GM21619 (cell line): ENCODE measurements around the gene PRKG1.

ENCODE experiments used
- ATAC-seq: cut with Tn5 transposase; IDR thresholded peaks from one replicate; pipeline ENCODE4 v1.9.1; 2021; ENCODE audit not compliant: unreplicated experiment

Gene PRKG1

GRCh38 chr10:51843966-51844365 is 769.7 kb downstream of the PRKG1 start:
- no peak for ATAC-seq

GRCh38 chr10:51846856-51847506 is 772.7 kb downstream of the PRKG1 start:
- ATAC-seq = peak; percentile 83

- ATAC-seq = no peak
Observed at GRCh38 chr10:51852297-51852696, 778.0 kb downstream of the PRKG1 start.

- ATAC-seq = no peak
Observed at GRCh38 chr10:51857305-51857704, 783.0 kb downstream of the PRKG1 start.

GRCh38 chr10:51860257-51860656 is 786.0 kb downstream of the PRKG1 start:
- peak; percentile 78 for ATAC-seq

GRCh38 chr10:51861051-51861450 is 786.8 kb downstream of the PRKG1 start:
- no peak for ATAC-seq

GRCh38 chr10:51861731-51862130 is 787.4 kb downstream of the PRKG1 start:
- ATAC-seq = no peak

GRCh38 chr10:51862149-51862548 is 787.9 kb downstream of the PRKG1 start:
- ATAC-seq = no peak

GRCh38 chr10:51867956-51868355 is 793.7 kb downstream of the PRKG1 start:
- no peak for ATAC-seq

GRCh38 chr10:51874131-51874530 is 799.8 kb downstream of the PRKG1 start:
- no peak for ATAC-seq

GRCh38 chr10:51875610-51876009 is 801.3 kb downstream of the PRKG1 start:
- ATAC-seq = no peak

GRCh38 chr10:51876503-51876902 is 802.2 kb downstream of the PRKG1 start:
- no peak for ATAC-seq

- ATAC-seq = no peak
Observed at GRCh38 chr10:51876979-51877378, 802.7 kb downstream of the PRKG1 start.

- no peak for ATAC-seq
Observed at GRCh38 chr10:51877636-51878035, 803.3 kb downstream of the PRKG1 start.

GRCh38 chr10:51878695-51879094 is 804.4 kb downstream of the PRKG1 start:
- ATAC-seq = peak; percentile 8

- ATAC-seq = peak; percentile 90
Observed at GRCh38 chr10:51879238-51879637, 805.0 kb downstream of the PRKG1 start.

GRCh38 chr10:51881213-51881612 is 806.9 kb downstream of the PRKG1 start:
- ATAC-seq = no peak

GRCh38 chr10:51886438-51887068 is 812.3 kb downstream of the PRKG1 start:
- ATAC-seq = no peak

- ATAC-seq = no peak
Observed at GRCh38 chr10:51888263-51888662, 814.0 kb downstream of the PRKG1 start.

- no peak for ATAC-seq
Observed at GRCh38 chr10:51892313-51892712, 818.0 kb downstream of the PRKG1 start.

GRCh38 chr10:51892965-51893658 is 818.8 kb downstream of the PRKG1 start:
- peak; percentile 77 for ATAC-seq
